DND-41 (cell line): ENCODE results near the gene P4HA1.

Source experiments
- EZH2 ChIP-seq: IDR thresholded peaks from 3 replicates; pipeline ENCODE4 v1.6.1; 2012; ENCODE audit warnings: borderline replicate concordance, low read depth, mild to moderate bottlenecking, moderate library complexity, low read length, inconsistent platforms; ENCODE audit not compliant: severe bottlenecking
- TF ChIP-seq, protein P1 (sequence below): IDR thresholded peaks from 2 replicates; pipeline ENCODE4 v1.5.1; 2012; ENCODE audit warnings: borderline replicate concordance, low read length, moderate library complexity, mild to moderate bottlenecking; ENCODE audit not compliant: poor library complexity, severe bottlenecking; ENCODE audit errors: extremely low read depth

DNA sequence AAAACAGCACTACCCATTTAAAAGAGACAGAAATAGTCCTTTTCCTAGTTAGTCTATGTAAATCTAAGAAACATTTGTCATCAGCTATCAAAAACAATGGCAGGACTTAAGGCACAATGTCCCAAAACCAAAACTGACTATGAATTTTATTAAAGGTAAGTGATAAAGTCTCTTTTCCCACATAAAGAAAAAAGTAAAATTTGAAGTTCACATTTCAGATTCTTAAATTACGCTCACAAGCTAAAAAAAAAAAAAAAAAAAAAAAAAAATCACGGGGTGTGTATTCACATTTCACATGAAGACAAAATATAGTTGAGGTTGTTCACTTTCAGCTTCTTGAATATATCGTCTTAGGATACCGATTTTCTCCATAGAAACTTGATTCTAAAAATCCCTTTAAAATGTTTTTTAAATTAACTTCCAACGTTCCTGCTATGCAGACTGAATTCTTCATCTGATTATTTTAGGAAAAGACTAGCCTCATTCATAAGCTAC, 1.6 kb downstream of the P4HA1 start:
- TF ChIP-seq, protein P1, sequence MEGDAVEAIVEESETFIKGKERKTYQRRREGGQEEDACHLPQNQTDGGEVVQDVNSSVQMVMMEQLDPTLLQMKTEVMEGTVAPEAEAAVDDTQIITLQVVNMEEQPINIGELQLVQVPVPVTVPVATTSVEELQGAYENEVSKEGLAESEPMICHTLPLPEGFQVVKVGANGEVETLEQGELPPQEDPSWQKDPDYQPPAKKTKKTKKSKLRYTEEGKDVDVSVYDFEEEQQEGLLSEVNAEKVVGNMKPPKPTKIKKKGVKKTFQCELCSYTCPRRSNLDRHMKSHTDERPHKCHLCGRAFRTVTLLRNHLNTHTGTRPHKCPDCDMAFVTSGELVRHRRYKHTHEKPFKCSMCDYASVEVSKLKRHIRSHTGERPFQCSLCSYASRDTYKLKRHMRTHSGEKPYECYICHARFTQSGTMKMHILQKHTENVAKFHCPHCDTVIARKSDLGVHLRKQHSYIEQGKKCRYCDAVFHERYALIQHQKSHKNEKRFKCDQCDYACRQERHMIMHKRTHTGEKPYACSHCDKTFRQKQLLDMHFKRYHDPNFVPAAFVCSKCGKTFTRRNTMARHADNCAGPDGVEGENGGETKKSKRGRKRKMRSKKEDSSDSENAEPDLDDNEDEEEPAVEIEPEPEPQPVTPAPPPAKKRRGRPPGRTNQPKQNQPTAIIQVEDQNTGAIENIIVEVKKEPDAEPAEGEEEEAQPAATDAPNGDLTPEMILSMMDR, result no peak
- no peak for TF ChIP-seq EZH2
